Mesothelial cell of epicardium (in vitro differentiated cells): ENCODE results near the gene WASF3. TPM values are rescaled to one million over a fixed set of nuclear protein-coding genes. Genes with fewer than 3 reads are reported as not detected.
A peak's percentile ranks its signal among the peaks of the same experiment; 100 is the strongest.

Experiments used
- DNase-seq, 2 experiments: peaks; one replicate each; pipeline ENCODE4 v3.0.0; 2021; ENCODE audit warnings: low spot score in 2 of 2; ENCODE audit not compliant: unreplicated experiment in 2 of 2
- H3K27ac Mint-ChIP-seq: 2 replicates; pipeline ENCODE4 v1.8.0; 2021; ENCODE audit warnings: mixed read lengths
- H3K27me3 Mint-ChIP-seq: 2 replicates; pipeline ENCODE4 v1.8.0; 2021; ENCODE audit warnings: low read depth, mixed read lengths
- H3K36me3 Mint-ChIP-seq: 2 replicates; pipeline ENCODE4 v1.8.0; 2021; ENCODE audit warnings: mixed read lengths
- H3K4me1 Mint-ChIP-seq: 2 replicates; pipeline ENCODE4 v1.8.0; 2021; ENCODE audit warnings: mixed read lengths
- H3K4me3 Mint-ChIP-seq: 2 replicates; pipeline ENCODE4 v1.8.0; 2021; ENCODE audit warnings: mild to moderate bottlenecking, moderate library complexity, mixed read lengths
- H3K9me3 Mint-ChIP-seq: 2 replicates; pipeline ENCODE4 v1.8.0; 2021; ENCODE audit warnings: mixed read lengths
- total RNA-seq: library from RNA; stranded (reverse); gene quantifications from 3 replicates; pipeline ENCODE4 v1.2.1, GENCODE V29; 2021
- TF ChIP-seq, protein P1 (sequence below): fragments of 200-600 bp; sonication (generic); IDR thresholded peaks from one replicate; pipeline ENCODE4 v1.5.0; 2021; ENCODE audit warnings: antibody characterized with exemption; ENCODE audit not compliant: unreplicated experiment

The WASF3 gene
- total RNA-seq, 1 donor from 2014 or later = 19.4 TPM

DNA sequence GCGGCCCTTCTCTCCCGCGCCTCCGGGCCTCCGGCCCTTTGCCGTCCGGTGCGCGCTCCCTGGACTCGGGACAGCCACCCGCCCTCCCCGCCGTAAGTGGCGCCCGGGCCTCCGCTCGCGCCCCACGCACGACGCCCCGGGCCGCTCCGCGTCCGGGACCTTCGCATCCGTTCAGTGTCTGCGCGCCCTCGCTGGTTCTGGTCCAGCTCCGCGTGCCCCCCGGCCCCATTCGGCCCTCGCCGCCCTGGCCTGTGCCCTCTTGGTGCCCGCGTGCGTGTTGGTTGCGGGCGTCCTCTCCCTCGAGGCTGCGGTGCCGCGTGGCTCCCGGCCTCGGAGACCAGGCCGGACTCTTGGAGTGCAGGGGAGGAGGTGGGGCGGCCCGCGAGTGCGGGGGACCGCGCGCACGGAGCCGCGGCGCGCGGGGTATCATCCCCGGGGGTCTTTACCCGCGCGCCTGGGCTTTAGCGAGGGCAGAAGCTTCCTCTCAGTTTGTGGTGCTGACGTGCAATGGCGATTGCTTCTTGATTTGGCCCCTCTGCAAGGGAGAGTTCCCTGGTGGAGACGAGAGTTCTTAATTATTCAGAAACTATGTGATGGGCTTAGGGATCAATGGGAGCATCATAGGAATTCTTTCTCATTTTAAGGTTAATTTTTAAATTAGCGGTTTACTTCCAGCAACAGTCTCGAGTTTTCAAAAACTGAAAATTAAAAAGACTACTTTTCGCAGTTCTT is 757 bp downstream of the WASF3 start:
- Mint-ChIP-seq H3K9me3 (peaks cover 4% of the 10 kb centered on the region), H3K27ac (no peak overlapping the region), H3K36me3 (no peaks in the 10 kb centered on the region), H3K27me3 (peaks cover 42% of the 10 kb centered on the region), H3K4me3 (peak overlapping the region; percentile 75), H3K4me1 (peaks cover 9% of the 10 kb centered on the region)
- TF ChIP-seq, protein P1, sequence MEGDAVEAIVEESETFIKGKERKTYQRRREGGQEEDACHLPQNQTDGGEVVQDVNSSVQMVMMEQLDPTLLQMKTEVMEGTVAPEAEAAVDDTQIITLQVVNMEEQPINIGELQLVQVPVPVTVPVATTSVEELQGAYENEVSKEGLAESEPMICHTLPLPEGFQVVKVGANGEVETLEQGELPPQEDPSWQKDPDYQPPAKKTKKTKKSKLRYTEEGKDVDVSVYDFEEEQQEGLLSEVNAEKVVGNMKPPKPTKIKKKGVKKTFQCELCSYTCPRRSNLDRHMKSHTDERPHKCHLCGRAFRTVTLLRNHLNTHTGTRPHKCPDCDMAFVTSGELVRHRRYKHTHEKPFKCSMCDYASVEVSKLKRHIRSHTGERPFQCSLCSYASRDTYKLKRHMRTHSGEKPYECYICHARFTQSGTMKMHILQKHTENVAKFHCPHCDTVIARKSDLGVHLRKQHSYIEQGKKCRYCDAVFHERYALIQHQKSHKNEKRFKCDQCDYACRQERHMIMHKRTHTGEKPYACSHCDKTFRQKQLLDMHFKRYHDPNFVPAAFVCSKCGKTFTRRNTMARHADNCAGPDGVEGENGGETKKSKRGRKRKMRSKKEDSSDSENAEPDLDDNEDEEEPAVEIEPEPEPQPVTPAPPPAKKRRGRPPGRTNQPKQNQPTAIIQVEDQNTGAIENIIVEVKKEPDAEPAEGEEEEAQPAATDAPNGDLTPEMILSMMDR = no peak
- peak; percentile 27 to 41 for DNase-seq

DNA sequence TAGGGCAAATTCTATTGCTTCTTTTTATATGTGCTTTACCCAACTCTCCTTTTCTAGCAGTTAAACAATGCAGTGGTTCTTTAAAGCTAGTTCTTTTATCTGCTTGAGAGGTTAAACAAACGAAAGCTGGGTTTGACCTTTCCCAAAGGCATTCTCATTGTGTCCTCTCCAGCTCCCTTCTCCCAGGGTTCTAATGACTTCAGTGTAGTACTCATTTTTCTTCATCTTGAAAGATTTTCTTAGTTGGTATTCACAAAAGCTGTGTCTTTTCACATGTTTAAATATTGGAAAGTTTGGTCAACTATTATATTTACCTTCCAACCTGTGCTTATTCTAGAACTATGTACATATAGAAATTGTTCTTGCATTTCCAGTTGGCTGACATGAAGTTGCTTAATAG is 1.5 kb downstream of the WASF3 start:
- Mint-ChIP-seq H3K4me3 (peak overlapping the region; percentile 75), H3K36me3 (no peaks in the 10 kb centered on the region), H3K27me3 (peaks cover 40% of the 10 kb centered on the region), H3K4me1 (peaks cover 9% of the 10 kb centered on the region), H3K27ac (no peak overlapping the region), H3K9me3 (peaks cover 4% of the 10 kb centered on the region)
- no peak for DNase-seq
- TF ChIP-seq, protein P1 = no peak

DNA sequence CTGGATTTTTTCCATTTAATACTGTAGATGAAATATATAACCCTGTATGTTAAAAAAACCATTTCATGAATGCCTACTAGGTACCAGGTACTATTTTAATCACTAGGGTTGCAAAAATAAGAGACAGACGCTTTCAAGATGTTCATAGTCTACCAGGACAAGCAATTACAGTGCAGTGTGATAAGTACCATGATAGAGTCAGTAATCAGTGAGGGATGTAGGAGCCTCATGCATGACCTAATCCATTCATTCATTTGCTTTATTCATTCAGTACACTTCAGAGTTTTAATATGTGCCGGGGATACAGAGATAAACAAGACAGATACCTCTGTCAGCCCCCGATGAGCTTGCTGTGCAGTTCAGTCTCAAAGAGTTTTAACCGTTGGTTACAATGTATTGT is 3.0 kb downstream of the WASF3 start:
- Mint-ChIP-seq H3K9me3 (no peaks in the 10 kb centered on the region), H3K36me3 (no peaks in the 10 kb centered on the region), H3K27me3 (peaks cover 28% of the 10 kb centered on the region), H3K4me1 (peaks cover 9% of the 10 kb centered on the region), H3K4me3 (no peak overlapping the region), H3K27ac (no peak overlapping the region)
- TF ChIP-seq, protein P1 = no peak
- DNase-seq = no peak

DNA sequence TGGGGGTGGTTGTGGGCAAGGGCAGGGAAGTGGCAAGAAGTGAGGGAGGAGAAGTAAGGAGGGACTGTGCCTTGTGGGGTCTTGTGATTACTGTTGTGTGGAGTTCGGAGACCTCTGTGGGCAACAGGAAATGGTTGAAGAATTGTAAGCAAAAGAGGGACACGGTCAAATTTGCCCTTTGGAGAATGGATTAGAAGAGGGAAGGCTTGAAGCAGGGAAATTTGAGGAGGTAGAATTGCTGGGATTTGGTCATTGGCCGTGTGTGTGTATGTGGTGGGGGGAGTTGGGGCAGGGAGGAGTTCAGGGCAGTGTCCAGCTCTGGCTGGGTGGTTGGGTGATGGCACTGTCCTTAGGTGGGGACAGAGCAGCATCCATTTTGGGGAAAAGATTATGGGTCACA is 3.6 kb downstream of the WASF3 start:
- Mint-ChIP-seq H3K27me3 (peaks cover 22% of the 10 kb centered on the region), H3K4me1 (peaks cover 9% of the 10 kb centered on the region), H3K9me3 (no peaks in the 10 kb centered on the region), H3K36me3 (no peaks in the 10 kb centered on the region), H3K4me3 (no peak overlapping the region), H3K27ac (no peak overlapping the region)
- no peak for DNase-seq
- TF ChIP-seq, protein P1 = no peak

DNA sequence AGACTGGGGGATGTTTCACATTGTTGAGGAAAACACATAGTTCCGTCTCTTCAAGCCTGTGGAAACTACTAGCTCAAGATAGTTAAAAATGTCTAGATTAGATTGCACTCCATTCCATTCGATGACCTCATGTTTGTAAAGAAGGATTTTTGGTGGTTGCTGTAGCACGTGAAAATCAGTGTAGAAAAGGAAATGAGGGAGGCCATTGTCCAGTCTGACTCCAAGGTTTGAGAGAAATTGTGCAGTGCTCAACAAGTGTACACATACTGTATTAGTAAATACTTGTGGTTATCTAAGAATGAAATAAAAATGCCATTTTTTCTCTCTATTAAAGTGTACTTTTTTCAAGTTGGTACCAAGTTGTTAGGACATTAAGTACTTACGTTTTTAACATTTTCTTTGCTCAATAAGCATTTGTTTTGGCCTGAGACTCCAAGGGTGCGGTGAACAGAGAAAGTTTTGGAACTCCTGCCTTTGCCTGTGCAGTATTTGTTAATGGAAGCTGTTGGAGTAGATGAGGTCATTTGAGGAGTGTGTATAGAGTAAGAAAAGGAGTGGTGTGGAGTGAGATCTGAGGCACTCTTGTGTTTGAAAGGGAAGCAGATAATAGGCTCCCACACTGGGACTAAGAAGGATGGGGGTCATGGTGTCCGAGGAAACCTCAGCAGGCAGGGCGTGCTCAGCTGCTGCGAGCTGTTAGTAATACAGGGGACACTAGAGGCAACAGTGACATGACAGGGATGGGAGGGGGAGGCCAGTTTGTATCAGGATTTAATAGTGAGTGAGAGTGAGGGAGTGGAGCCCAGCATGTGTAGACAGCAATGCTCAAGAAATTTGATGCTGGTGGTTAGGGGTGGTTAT is 4.4 kb downstream of the WASF3 start:
- TF ChIP-seq, protein P1 = no peak
- Mint-ChIP-seq H3K36me3 (no peaks in the 10 kb centered on the region), H3K4me1 (peaks cover 9% of the 10 kb centered on the region), H3K4me3 (no peak overlapping the region), H3K27ac (no peak overlapping the region), H3K9me3 (no peaks in the 10 kb centered on the region), H3K27me3 (peaks cover 16% of the 10 kb centered on the region)
- no peak for DNase-seq
